Germinal center (tissue), 1 donor: ENCODE measurements around the gene SHBG.

Experiments used
- DNase-seq: peaks from one replicate; pipeline ENCODE4 v3.0.0; 2012; ENCODE audit warnings: mixed read lengths, low spot score

The SHBG gene

GRCh38 chr17:7647018-7647417 is 17.1 kb downstream of the SHBG start:
- DNase-seq, result no peak

- DNase-seq, result peak; percentile 94
Observed at GRCh38 chr17:7650509-7651096, 20.7 kb downstream of the SHBG start, which contains the start of gene ATP1B2. TSS of gene ATP1B2 (plus strand) at chr17:7650926. CDS start at chr17:7651519, 593 bp downstream.

GRCh38 chr17:7651097-7651664 is 21.2 kb downstream of the SHBG start:
- DNase-seq, result no peak

- DNase-seq, result no peak
Observed at GRCh38 chr17:7651665-7652387, 21.9 kb downstream of the SHBG start.

- DNase-seq, result no peak
Observed at GRCh38 chr17:7652388-7653356, 22.7 kb downstream of the SHBG start.

GRCh38 chr17:7654832-7655540 is 25.1 kb downstream of the SHBG start:
- DNase-seq, result no peak

- DNase-seq, result no peak
Observed at GRCh38 chr17:7655541-7655840, 25.6 kb downstream of the SHBG start.

- DNase-seq, result no peak
Observed at GRCh38 chr17:7656958-7657609, 27.1 kb downstream of the SHBG start.

- DNase-seq, result no peak
Observed at GRCh38 chr17:7667656-7668406, 37.9 kb downstream of the SHBG start.

GRCh38 chr17:7668482-7668881 is 38.5 kb downstream of the SHBG start:
- DNase-seq, result no peak

GRCh38 chr17:7673239-7673638 is 43.3 kb downstream of the SHBG start:
- DNase-seq, result peak; percentile 45

- no peak for DNase-seq
Observed at GRCh38 chr17:7674934-7675333, 45.0 kb downstream of the SHBG start.

- DNase-seq, result no peak
Observed at GRCh38 chr17:7676533-7676932, 46.6 kb downstream of the SHBG start.

GRCh38 chr17:7677388-7678067 is 47.6 kb downstream of the SHBG start:
- no peak for DNase-seq
